ENCODE data around the gene DMXL2. TPM values are rescaled to one million over a fixed set of nuclear protein-coding genes. Genes with fewer than 3 reads are reported as not detected.
"Not testable (repeated sequence)": the region's sequence is repeated elsewhere in the genome, so short reads cannot be mapped to it uniquely, and the experiment has no call there.

The DMXL2 gene, protein sequence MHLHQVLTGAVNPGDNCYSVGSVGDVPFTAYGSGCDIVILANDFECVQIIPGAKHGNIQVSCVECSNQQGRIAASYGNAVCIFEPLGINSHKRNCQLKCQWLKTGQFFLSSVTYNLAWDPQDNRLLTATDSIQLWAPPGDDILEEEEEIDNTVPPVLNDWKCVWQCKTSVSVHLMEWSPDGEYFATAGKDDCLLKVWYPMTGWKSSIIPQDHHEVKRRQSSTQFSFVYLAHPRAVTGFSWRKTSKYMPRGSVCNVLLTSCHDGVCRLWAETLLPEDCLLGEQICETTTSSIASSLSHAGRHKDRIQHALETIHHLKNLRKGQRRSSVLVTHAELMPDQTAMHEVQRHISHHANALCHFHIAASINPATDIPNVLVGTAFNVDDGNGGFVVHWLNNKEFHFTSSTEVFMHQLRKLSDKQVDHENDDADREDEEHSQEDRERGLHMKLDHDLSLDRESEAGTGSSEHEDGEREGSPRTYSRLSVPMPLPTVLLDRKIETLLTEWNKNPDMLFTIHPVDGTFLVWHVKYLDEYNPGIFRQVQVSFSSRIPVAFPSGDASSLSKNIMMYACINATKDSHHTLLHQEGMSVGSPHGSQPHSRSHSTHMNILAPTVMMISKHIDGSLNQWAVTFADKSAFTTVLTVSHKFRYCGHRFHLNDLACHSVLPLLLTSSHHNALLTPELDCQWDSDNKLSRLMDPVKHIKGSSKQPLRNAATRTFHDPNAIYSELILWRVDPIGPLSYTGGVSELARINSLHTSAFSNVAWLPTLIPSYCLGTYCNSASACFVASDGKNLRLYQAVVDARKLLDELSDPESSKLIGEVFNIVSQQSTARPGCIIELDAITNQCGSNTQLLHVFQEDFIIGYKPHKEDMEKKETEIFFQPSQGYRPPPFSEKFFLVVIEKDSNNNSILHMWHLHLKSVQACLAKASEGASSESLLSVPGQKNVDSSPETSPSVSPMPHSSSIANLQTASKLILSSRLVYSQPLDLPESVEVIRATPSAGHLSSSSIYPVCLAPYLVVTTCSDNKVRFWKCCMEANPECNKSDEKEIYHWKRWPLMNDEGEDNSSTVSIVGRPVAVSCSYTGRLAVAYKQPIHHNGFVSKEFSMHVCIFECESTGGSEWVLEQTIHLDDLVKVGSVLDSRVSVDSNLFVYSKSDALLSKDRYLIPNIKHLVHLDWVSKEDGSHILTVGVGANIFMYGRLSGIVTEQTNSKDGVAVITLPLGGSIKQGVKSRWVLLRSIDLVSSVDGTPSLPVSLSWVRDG (N-terminal part only)
- total RNA-seq: 1 to 10 TPM; 4.0 to 9.2 TPM

DNA sequence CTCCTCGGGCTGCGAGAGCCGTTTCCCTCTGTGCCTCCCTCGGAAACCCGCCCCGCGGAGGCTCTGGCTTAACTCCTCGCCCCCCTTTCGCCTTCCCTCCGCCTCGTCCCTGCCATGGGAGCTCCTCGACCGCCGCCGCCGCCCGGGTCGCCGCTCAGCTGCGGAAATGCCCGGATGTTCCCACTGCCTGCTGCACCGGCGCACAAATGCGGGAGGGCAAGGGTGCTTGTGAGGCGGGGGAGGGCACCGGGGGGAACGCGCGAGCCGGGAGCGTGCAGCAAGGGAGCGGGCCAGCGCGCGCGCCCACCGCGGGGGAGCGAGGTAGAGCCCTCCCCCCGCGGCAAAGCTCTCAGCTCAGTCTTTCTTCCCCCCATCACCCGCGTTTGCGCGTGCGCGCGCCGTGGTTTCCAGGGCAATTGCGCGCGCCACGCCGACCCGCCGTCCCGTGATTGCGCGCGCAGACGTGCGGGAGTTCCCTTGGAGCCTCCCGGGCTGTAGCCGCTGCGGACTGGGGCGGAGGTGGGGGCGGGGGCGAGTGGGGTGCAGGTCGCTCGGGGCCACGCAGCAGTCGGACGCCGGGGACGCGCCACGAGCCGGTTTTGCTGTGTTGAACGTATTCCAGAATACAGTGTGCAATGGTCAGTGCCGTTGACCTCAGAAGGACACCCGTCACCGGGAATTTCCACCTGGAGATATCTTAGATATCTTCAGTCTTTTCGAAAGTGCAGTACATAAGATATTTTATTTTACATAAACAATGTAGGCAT, at the start of gene DMXL2:
Gene DMXL2, minus strand, starts transcription at position 168 of the 767 bp plus-strand sequence. CDS start 226 bp downstream, outside the sequence.
- ATAC-seq (replicated peaks): peak; percentile 73
- H3K9me3 Mint-ChIP-seq: no peaks in the 10 kb centered on the region
- H3K4me3 Mint-ChIP-seq: peak within 1 kb of the TSS; percentile 89
- peak within 1 kb of the TSS; percentile 71 for H3K27ac Mint-ChIP-seq
- no peaks in the 10 kb centered on the region for H3K36me3 Mint-ChIP-seq (ENCODE audit: low read depth)
- peaks cover 4% of the 10 kb centered on the region for H3K4me1 Mint-ChIP-seq
- peaks cover 11% of the 10 kb centered on the region for H3K27me3 Mint-ChIP-seq

DNA sequence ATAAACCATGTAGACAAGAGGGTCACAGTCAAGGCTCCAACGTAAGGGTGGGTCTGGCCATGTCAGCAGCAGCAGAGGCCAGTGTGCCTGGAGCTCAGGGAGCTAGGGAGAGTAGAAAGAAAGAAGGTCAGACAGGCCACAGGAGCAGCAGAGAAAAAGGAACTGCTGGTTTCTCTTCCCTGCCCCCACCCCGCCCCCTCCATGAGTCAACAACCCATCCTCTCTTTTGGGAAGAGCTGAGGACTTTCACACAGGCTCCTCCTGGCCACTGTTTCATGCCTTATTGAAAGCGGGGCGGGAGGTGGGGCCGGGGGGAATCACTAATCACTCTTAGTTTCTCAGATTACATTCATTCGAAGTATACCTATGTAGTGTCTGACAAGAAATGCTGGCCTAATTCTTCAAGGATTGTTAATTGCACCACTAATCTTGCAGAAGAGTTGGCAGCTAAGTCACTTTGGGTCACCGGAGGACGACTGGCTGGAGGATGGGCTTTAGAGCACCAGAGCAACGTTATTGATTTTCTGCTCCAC, 49.6 kb upstream of the DMXL2 start:
- ATAC-seq (replicated peaks): no peak

DNA sequence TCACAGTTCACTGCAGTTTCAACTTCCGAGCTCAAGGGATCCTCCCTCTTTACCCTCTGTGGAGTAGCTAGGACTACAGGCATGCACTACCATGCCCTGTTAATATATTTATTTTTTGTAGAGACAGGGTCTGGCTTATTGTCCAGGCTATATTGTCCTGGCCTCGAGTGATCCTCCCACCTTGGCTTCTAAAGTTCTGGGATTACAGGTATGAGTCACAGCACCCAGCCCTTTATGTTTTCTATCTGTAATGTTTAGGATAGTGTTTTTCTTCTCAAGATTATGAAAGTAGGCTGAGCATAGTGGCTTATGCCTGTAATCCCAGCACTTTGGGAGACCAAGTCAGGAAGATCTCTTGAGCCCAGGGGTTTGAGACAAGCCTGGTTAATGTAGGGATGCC, 46.8 kb upstream of the DMXL2 start:
- no peaks in the 10 kb centered on the region for H3K9me3 Mint-ChIP-seq
- peaks cover 21% of the 10 kb centered on the region for H3K27me3 Mint-ChIP-seq
- H3K36me3 Mint-ChIP-seq (ENCODE audit: low read depth): no peaks in the 10 kb centered on the region
- H3K4me3 Mint-ChIP-seq: no peak overlapping the region
- no peak overlapping the region for H3K27ac Mint-ChIP-seq
- H3K4me1 Mint-ChIP-seq: no peaks in the 10 kb centered on the region
- ATAC-seq (replicated peaks): no peak

More for the DNA sequence above, 49.6 kb upstream of the DMXL2 start:
- peaks cover 3% of the 10 kb centered on the region for H3K9me3 Mint-ChIP-seq
- no peaks in the 10 kb centered on the region for H3K36me3 Mint-ChIP-seq (ENCODE audit: low read depth)
- no peak overlapping the region for H3K27ac Mint-ChIP-seq
- no peaks in the 10 kb centered on the region for H3K4me1 Mint-ChIP-seq
- peaks cover 21% of the 10 kb centered on the region for H3K27me3 Mint-ChIP-seq
- no peak overlapping the region for H3K4me3 Mint-ChIP-seq

DNA sequence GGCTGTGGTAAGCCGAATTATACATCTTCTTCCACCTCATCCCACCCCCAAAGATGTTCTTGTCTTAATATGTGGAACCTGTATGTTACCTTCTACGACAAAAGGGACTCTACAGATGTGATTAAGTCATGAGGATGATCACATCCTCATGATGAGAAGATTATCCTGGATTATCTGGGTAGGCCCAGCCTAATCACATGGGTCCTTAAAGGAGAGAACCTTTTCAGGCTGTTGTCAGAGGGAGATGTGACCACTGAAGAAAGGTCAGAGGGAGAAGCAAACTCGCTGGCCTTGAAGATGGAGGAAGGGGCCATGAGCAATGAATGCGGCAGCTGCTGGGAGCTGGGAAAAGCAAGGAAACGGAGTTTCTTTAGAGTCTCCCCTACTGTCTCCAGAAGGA, 45.9 kb upstream of the DMXL2 start:
- no peaks in the 10 kb centered on the region for H3K4me1 Mint-ChIP-seq
- ATAC-seq (replicated peaks): no peak
- no peaks in the 10 kb centered on the region for H3K36me3 Mint-ChIP-seq (ENCODE audit: low read depth)
- H3K27me3 Mint-ChIP-seq: peaks cover 18% of the 10 kb centered on the region
- H3K9me3 Mint-ChIP-seq: no peaks in the 10 kb centered on the region
- H3K27ac Mint-ChIP-seq: no peak overlapping the region
- no peak overlapping the region for H3K4me3 Mint-ChIP-seq

DNA sequence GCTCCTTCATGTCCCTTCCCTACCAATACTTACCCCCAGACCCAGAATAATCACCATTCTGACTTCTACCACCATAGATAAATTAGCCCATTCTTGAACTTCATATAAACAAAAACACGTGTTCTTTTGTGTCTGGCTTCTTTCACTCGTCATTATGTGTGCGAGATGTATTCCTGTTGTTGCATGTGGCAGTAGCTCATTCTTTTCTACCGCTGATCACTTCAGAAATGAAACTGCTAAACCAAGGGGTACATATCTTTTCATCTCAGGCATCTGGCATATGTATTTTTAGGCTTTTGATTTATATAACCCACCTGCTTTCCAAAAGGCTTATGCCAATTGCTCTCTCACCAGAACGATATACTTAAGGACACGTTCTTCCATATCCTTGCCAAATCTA, 44.9 kb upstream of the DMXL2 start:
- no peaks in the 10 kb centered on the region for H3K9me3 Mint-ChIP-seq
- peaks cover 16% of the 10 kb centered on the region for H3K27me3 Mint-ChIP-seq
- ATAC-seq (replicated peaks): no peak
- H3K4me3 Mint-ChIP-seq: no peak overlapping the region
- H3K4me1 Mint-ChIP-seq: no peaks in the 10 kb centered on the region
- H3K27ac Mint-ChIP-seq: no peak overlapping the region
- no peaks in the 10 kb centered on the region for H3K36me3 Mint-ChIP-seq (ENCODE audit: low read depth)

DNA sequence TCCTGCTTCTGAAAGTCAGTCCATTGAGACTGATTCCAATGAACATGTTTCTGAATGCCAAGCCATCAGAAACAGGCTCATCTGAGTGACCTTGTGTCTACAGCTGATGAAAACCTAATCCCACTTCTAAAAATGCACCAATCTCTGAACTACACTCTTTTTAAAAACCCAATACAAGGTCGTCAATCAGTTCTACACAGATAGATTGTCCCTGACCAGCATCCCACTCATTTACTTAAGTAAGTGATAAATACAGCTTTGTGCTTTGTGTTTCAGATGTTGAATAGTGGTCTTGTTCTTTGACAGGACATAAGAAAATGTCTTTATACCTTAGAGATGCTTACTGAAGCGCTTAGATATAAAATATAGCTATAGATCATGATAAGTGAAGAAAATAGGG, 38.5 kb upstream of the DMXL2 start:
- Mint-ChIP-seq H3K4me3 (no peak overlapping the region), H3K27me3 (peaks cover 3% of the 10 kb centered on the region), H3K36me3 (ENCODE audit: low read depth) (no peaks in the 10 kb centered on the region), H3K9me3 (no peaks in the 10 kb centered on the region), H3K4me1 (no peaks in the 10 kb centered on the region), H3K27ac (no peak overlapping the region)
- ATAC-seq (replicated peaks): no peak

DNA sequence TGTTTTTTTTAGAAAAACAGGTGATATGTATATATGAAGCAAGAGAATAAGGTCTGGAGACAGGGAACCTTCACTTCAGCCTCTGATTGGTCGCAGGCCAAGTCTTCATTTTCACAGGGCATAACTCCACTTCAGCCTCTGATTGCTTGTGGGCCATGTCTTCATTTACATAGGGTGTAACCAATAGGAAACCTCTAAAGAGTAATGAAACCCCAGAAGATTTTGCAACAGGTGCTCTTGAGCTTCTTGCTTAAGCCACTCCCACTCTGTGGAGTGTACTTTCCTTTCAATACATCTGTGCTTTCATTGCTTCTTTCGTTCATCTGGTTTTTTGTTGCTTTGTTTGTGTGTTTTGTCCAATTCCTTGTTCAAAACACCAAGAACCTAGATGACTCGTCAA, 36.1 kb upstream of the DMXL2 start:
- H3K27ac Mint-ChIP-seq: no peak overlapping the region
- no peaks in the 10 kb centered on the region for H3K9me3 Mint-ChIP-seq
- ATAC-seq (replicated peaks): no peak
- H3K36me3 Mint-ChIP-seq (ENCODE audit: low read depth): no peaks in the 10 kb centered on the region
- no peaks in the 10 kb centered on the region for H3K4me1 Mint-ChIP-seq
- peaks cover 3% of the 10 kb centered on the region for H3K27me3 Mint-ChIP-seq
- no peak overlapping the region for H3K4me3 Mint-ChIP-seq

DNA sequence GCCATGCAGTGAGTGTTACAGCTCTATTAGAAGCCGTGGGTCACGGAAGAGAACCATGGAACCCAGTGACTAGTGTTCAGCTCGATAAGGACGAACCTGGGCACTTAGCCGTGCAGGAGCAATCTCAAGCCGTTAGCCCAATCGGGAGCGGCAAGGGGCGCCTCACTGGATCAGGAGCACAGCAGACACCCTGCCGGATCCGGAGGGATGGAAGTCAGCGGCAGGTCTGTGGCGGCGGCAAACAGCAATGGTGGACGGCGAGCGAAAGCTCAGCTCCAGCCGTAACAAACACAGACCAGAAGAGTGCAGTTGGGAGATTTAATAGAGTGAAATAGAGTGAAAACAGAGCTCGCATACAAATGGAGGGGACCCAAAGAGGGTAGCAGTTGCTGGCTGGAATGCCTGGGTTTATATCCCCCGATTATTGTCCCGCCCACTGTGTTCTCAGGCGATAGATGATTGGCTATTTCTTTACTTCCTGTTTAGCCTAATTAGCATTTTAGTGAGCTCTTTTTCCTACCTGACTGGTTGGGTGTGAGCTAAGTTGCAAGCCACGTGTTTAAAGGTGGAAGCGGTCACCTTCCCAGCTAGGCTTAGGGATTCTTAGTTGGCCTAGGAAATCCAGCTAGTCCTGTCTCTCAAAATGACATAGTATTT, 33.0 kb upstream of the DMXL2 start:
- not testable (repeated sequence) for H3K4me1 Mint-ChIP-seq, H3K27me3 Mint-ChIP-seq

DNA sequence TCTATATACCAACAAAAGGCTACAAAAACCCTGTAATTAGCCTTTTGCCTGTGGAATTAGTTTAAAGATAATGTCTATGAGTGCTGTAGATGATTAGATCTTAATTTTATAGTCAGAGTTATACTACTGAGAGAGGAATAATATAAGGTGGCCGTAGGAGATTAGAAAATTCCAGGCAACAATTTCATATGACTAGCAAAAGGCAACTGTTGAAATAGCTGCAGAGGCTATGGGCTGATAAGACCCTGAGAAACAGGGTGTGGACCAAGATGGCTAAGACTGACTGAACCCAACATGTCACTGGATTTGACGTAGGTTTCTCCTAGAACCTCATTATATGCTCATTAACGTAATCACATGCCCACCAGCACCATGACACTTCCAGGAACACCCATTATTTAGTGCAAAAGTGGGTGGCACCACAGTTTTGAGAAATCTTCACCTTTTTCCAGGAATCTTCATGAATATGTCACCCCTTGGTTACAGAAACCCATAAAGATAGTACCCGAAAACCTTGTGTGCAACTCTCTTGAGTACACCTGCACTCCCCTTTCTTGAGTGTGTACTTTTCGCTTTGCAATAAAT, 29.6 kb upstream of the DMXL2 start:
- no peak overlapping the region for H3K4me3 Mint-ChIP-seq
- no peaks in the 10 kb centered on the region for H3K4me1 Mint-ChIP-seq
- no peaks in the 10 kb centered on the region for H3K27me3 Mint-ChIP-seq
- no peak for ATAC-seq (replicated peaks)
- H3K27ac Mint-ChIP-seq: no peak overlapping the region
- no peaks in the 10 kb centered on the region for H3K36me3 Mint-ChIP-seq (ENCODE audit: low read depth)
- no peaks in the 10 kb centered on the region for H3K9me3 Mint-ChIP-seq

More for the DNA sequence above, 33.0 kb upstream of the DMXL2 start:
- H3K4me3 Mint-ChIP-seq; H3K36me3 Mint-ChIP-seq (ENCODE audit: low read depth); H3K27ac Mint-ChIP-seq; ATAC-seq (replicated peaks); H3K9me3 Mint-ChIP-seq: not testable (repeated sequence)

DNA sequence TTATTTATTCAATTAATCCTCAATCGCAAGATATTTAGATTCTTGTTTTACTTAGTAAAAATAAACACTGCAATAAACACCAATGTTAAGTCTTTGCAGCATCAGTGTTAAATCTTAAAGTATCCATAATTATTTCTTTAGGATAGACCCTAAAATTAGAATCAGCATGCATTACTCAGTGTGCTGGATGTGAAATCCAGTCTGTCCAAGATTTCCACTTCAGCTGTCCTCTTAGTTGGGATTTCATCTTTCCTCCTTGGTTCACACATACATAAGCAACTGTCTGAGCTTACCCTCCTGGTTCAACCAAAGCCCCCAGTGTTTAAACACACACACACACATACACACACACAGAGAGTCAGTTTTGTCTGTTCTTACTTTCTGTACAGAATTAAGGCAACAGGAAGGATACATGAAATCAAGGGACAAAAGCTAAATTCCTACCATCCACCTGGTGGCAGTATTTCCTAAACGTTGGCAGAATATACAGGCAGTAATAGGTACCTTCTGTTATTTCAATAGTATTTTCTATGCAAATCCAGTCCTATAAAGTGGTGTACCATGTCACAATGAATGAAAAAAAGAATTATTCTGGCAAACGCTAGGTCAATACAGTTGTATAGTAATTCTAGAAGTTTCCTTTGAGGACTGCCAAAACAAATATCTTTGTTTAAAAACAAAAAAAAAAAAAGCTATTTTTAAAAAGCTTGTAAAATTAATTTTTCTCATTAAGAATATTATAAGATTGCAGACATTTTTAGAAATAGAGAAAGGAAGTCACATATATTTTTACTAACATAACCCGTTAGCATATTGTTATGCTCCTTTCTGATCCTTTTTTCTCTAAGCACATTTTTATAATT, 27.3 kb upstream of the DMXL2 start:
- peak; percentile 78 for ATAC-seq (replicated peaks)
- Mint-ChIP-seq H3K9me3 (no peaks in the 10 kb centered on the region), H3K27me3 (no peaks in the 10 kb centered on the region), H3K4me3 (no peak overlapping the region), H3K27ac (no peak overlapping the region), H3K36me3 (ENCODE audit: low read depth) (no peaks in the 10 kb centered on the region), H3K4me1 (no peaks in the 10 kb centered on the region)

DNA sequence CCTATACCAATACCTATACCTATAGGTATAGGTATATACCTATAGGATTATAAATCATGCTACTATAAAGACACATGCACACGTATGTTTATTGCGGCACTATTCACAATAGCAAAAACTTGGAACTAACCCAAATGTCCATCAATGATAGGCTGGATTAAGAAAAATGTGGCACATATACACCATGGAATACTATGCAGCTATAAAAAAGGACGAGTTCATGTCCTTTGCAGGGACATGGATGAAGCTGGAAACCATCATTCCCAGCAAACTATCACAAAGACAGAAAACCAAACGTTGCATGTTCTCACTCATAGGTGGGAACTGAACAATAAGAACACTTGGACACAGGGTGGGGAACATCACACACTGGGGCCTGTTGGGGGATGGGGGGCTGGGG, 26.1 kb upstream of the DMXL2 start:
- not testable (repeated sequence) for H3K27me3 Mint-ChIP-seq; H3K27ac Mint-ChIP-seq; H3K4me3 Mint-ChIP-seq; H3K9me3 Mint-ChIP-seq; H3K4me1 Mint-ChIP-seq; ATAC-seq (replicated peaks); H3K36me3 Mint-ChIP-seq (ENCODE audit: low read depth)

DNA sequence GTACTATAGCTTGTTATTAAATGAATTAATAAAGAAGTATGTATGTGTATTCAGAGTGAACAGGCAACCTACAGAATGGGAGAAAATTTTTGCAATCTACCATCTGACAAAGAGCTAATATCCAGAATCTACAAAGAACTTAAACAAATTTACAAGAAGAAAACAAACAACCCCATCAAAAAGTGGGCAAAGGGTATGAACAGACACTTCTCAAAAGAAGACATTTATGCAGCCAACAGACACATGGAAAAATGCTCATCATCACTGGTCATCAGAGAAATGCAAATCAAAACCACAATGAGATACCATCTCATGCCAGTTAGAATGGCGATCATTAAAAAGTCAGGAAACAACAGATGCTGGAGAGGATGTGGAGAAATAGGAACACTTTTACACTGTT, 25.5 kb upstream of the DMXL2 start:
- H3K36me3 Mint-ChIP-seq (ENCODE audit: low read depth); H3K27me3 Mint-ChIP-seq; H3K4me1 Mint-ChIP-seq; H3K4me3 Mint-ChIP-seq; H3K27ac Mint-ChIP-seq; ATAC-seq (replicated peaks); H3K9me3 Mint-ChIP-seq: not testable (repeated sequence)
